Psoas muscle (tissue), 8 donors: ENCODE data around the gene LGI4. TPM values are rescaled to one million over a fixed set of nuclear protein-coding genes. Genes with fewer than 3 reads are reported as not detected.

Experiments
- ATAC-seq, 4 donors: fragments of 200-7000 bp; cut with Tn5 transposase; one replicate each; pipeline ENCODE4 v1.9.1; 2020; ENCODE audit warnings: moderate library complexity in 3 of 4, mild to moderate bottlenecking in 2 of 4
- DNase-seq, 2 donors: peaks; one replicate each; pipeline ENCODE4 v3.0.0-alpha.2; 2020
- H3K27ac ChIP-seq: fragments of 200-600 bp; one replicate; pipeline ENCODE4 v1.8.0; 2022
- H3K27me3 ChIP-seq, 3 donors: fragments of 200-600 bp in 1 of 3; one replicate each; pipeline versions ENCODE4 v1.6.1 to v1.8.0; 2013 to 2022; ENCODE audit warnings: low read length in 2 of 3, mild to moderate bottlenecking in 2 of 3, moderate library complexity in 1 of 3; ENCODE audit not compliant: insufficient read depth in 3 of 3
- H3K36me3 ChIP-seq, 2 donors: fragments of 200-600 bp in 1 of 2; one replicate each; pipeline versions ENCODE4 v1.6.1 to v1.8.0; 2013 to 2022; ENCODE audit warnings: low read depth in 1 of 2, mild to moderate bottlenecking in 1 of 2, moderate library complexity in 1 of 2; ENCODE audit not compliant: insufficient read depth in 1 of 2
- H3K4me1 ChIP-seq: fragments of 200-600 bp; one replicate; pipeline ENCODE4 v1.8.0; 2022
- H3K4me3 ChIP-seq: fragments of 200-600 bp; one replicate; pipeline ENCODE4 v1.8.0; 2022; ENCODE audit warnings: mild to moderate bottlenecking
- H3K9me3 ChIP-seq: fragments of 200-600 bp; one replicate; pipeline ENCODE4 v1.8.0; 2022
- WGBS, 3 donors: extraction: QIAGEN DNeasy Blood & Tissue Kit; methylation state at CpG; one replicate each; pipeline versions ENCODE4 v1.1.6 to v1.1.7; 2013; 5-methylcytosine and 5-hydroxymethylcytosine counted together
- intact Hi-C, 2 donors: fragments of 100-400 bp; cut with DNase I; formaldehyde crosslinking; loops; one replicate each; pipeline versions ENCODE4 v1.11.0 to v1.14.2; 2022
- polyA plus RNA-seq, 3 donors: library from polyadenylated mRNA; stranded (reverse); fragments of 200-250 nt; gene quantifications; one replicate each; pipeline ENCODE4 v1.2.3, GENCODE V29; 2013
- total RNA-seq, 4 donors: library from RNA; stranded (reverse); fragmentation: NEBNext Ultra II Directional in 2 of 4; extraction: Animal tissue kit (Norgen Biotek cat#: 25700) in 2 of 4; gene quantifications; one replicate each; pipeline versions ENCODE4 v1.2.1 to v1.2.4, GENCODE V29; 2021 to 2023
- TF ChIP-seq, protein P1 (sequence below): fragments of 200-600 bp; IDR thresholded peaks from one replicate; pipeline ENCODE4 v1.8.0; 2022; ENCODE audit warnings: antibody characterized with exemption
- donor health status: healthy with polysubstance abuse.
- donor health status: DM: no; HTN: no; CAD: no; lungs with moderate emphysema.
- donor health status: Bipolar disorder and iron deficiency.
- donor health status: healthy.
- donor health status: DM: yes; HTN: yes; CAD: no.
- donor health status: DM: no; HTN: no; CAD: no.
- donor health status: DM: no; HTN: no; CAD: no.
- donor health status: DM: yes; HTN: yes; CAD: no.

Gene LGI4
- total and polyA plus RNA-seq, 7 donors = 3.2 to 22.1 (median 16.2) TPM

DNA sequence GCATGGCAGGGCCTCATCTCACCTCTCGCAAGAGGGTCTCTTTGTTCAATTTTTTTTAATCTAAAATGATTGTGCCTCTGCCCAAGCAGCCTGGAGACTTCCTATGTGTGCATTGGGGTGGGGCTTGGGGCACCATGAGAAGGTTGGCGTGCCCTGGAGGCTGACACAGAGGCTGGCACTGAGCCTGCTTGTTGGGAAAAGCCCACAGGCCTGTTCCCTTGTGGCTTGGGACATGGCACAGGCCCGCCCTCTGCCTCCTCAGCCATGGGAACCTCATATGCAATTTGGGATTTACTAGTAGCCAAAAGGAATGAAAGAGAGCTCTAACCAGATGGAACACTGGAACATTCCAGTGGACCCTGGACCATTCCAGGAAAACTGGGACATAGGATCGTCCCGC lies 11.3 kb downstream of the LGI4 start:
- DNase-seq (peak; percentile 69 to 88), ATAC-seq (peak; percentile 36 to 79 (median 57))
- 37 to 64% (median 42%) methylated on average over 5 of the region's 5 CpGs for WGBS, 3 donors
- peaks cover 13% of the 10 kb centered on the region for H3K4me1 ChIP-seq
- TF ChIP-seq, protein P1, sequence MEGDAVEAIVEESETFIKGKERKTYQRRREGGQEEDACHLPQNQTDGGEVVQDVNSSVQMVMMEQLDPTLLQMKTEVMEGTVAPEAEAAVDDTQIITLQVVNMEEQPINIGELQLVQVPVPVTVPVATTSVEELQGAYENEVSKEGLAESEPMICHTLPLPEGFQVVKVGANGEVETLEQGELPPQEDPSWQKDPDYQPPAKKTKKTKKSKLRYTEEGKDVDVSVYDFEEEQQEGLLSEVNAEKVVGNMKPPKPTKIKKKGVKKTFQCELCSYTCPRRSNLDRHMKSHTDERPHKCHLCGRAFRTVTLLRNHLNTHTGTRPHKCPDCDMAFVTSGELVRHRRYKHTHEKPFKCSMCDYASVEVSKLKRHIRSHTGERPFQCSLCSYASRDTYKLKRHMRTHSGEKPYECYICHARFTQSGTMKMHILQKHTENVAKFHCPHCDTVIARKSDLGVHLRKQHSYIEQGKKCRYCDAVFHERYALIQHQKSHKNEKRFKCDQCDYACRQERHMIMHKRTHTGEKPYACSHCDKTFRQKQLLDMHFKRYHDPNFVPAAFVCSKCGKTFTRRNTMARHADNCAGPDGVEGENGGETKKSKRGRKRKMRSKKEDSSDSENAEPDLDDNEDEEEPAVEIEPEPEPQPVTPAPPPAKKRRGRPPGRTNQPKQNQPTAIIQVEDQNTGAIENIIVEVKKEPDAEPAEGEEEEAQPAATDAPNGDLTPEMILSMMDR = no peak
- no peaks in the 10 kb centered on the region for H3K9me3 ChIP-seq
- no peaks in the 10 kb centered on the region for H3K27me3 ChIP-seq
- H3K36me3 ChIP-seq = no peaks in the 10 kb centered on the region
- H3K4me3 ChIP-seq = peak overlapping the region; percentile 65
- intact Hi-C loops = no loop called here
- peak overlapping the region; percentile 78 for H3K27ac ChIP-seq

DNA sequence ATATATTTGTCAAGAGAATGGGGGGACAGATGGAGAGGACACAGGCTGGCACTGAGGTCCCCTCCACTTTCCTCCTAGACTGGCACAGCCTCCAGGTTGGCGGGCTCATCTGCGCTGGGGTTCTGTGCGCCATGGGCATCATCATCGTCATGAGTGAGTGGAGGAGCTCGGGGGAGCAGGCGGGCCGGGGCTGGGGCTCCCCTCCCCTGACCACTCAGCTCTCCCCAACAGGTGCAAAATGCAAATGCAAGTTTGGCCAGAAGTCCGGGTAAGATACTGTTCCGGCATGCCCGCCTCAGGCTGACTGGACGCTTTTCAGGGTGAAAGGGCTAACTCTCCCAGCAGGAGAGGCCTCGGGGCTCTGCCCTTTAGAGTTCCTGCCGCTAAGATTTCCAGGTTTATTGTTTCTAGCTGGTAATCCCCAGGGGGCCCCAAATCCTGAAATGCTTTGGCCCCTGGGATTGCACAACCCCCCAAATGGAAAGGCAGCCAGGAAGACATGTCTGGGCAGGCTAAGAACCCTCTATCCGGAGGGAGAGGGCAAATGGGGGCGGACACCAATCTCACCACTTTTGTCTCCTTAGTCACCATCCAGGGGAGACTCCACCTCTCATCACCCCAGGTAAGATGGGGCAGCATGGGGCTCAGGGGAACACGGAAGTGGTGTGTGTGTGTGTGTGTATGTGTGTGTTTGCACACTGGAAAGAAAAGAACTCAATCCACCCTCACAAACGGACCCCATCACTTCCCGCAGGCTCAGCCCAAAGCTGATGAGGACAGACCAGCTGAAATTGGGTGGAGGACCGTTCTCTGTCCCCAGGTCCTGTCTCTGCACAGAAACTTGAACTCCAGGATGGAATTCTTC lies 11.9 kb downstream of the LGI4 start:
- no peaks in the 10 kb centered on the region for H3K36me3 ChIP-seq
- H3K4me1 ChIP-seq = peaks cover 13% of the 10 kb centered on the region
- ATAC-seq = no peak

GRCh38 chr19:35120898-35121297 lies 14.0 kb downstream of the LGI4 start:
- intact Hi-C loops = no loop called here
- Histone ChIP-seq H3K4me3 (no peak overlapping the region), H3K27ac (peak overlapping the region; percentile 30), H3K27me3 (no peaks in the 10 kb centered on the region), H3K36me3 (no peaks in the 10 kb centered on the region), H3K4me1 (peaks cover 13% of the 10 kb centered on the region), H3K9me3 (no peaks in the 10 kb centered on the region)
- WGBS, 3 donors = 70 to 78% (median 72%) methylated on average over 7 of the region's 7 CpGs
- peak in 1 of 2 donors; percentile 56 for DNase-seq
- ATAC-seq = no peak
- TF ChIP-seq, protein P1 = no peak

More for the DNA sequence above, 11.9 kb downstream of the LGI4 start:
- Histone ChIP-seq H3K27ac (peak overlapping the region; percentile 78), H3K9me3 (no peaks in the 10 kb centered on the region), H3K27me3 (no peaks in the 10 kb centered on the region), H3K4me3 (no peak overlapping the region)
- no peak for DNase-seq
- WGBS, 3 donors = 70 to 76% (median 70%) methylated on average over 19 of the region's 19 CpGs
- intact Hi-C loops = no loop called here
- TF ChIP-seq, protein P1 = no peak

DNA sequence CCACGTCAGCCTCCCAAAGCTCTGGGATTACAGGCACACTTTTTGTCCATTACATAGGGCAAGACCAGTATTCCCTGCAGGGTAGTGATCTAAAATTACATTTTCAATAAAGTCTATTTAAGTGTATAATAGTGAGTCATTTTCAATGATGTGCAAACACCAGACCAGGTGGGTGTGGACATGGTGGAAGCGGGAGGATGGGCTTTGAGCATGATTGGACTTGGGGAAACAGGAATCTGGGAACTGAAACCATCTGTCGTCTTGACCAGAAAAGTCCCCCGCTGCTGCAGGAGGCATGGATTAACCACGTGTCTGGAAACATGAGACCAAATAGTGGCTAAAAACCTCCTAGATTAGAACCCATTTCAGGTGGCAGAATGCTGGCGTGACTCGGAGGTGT lies 14.4 kb downstream of the LGI4 start:
- no peaks in the 10 kb centered on the region for H3K27me3 ChIP-seq
- H3K9me3 ChIP-seq = no peaks in the 10 kb centered on the region
- peak overlapping the region; percentile 30 for H3K27ac ChIP-seq
- no peaks in the 10 kb centered on the region for H3K36me3 ChIP-seq
- 52 to 62% (median 53%) methylated on average over 7 of the region's 7 CpGs for WGBS, 3 donors
- H3K4me1 ChIP-seq = peaks cover 13% of the 10 kb centered on the region
- intact Hi-C loops = no loop called here
- no peak for ATAC-seq
- no peak overlapping the region for H3K4me3 ChIP-seq
- TF ChIP-seq, protein P1 = no peak
- DNase-seq = no peak
